ENCODE measurements around the gene GET4. TPM values are rescaled to one million over a fixed set of nuclear protein-coding genes. Genes with fewer than 3 reads are reported as not detected.

GET4 gene
- polyA plus RNA-seq, 1 of the 3 experiments (the other 2 are of a cell fraction) = 63.1 TPM

GRCh38 chr7:849145-849544, 27.2 kb upstream of the GET4 start:
- Histone ChIP-seq H3K4me2 (no peak overlapping the region), H3F3A (replicated peaks; ENCODE audit: insufficient read depth) (no peaks in the 10 kb centered on the region), H3K9me3 (no peaks in the 10 kb centered on the region), H3K27me3 (ENCODE audit: insufficient read depth) (no peaks in the 10 kb centered on the region), H4K20me1 (ENCODE audit: insufficient read depth) (no peaks in the 10 kb centered on the region), H3K4me1 (ENCODE audit: control insufficient read depth in 1 of 2, insufficient read depth in 2 of 2, low read depth in 1 of 2, low read length in 1 of 2) (no peaks in the 10 kb centered on the region), H3K9me2 (no peaks in the 10 kb centered on the region), H3K79me2 (ENCODE audit: insufficient read depth) (peaks cover 61% of the 10 kb centered on the region; the same call in 1 of the 2 replicates), H2AFZ (ENCODE audit: low read depth) (no peak overlapping the region), H3K27ac (ENCODE audit: low read depth in 2 of 2, low read length in 1 of 2) (no peak overlapping the region), H3K4me3 (ENCODE audit: low read depth in 2 of 2, low read length in 1 of 2) (no peak overlapping the region), H3K9ac (no peak overlapping the region), H3K36me3 (replicated peaks in 1 of 2; ENCODE audit: control insufficient read depth in 1 of 2, insufficient read depth in 2 of 2, low read length in 1 of 2) (peaks cover 58 to 69% of the 10 kb centered on the region in 2 experiments)
- WGBS (ENCODE audit: low lambda C conversion rate) = 98% methylated on average over 14 of the region's 14 CpGs
- no peak for DNase-seq
- POLR2A ChIA-PET = no interaction called here
- CTCF ChIA-PET = interaction anchor here (1.0 to 2.2 kb wide), 4 partner anchors 13 to 63 kb away, joined by 4 to 7 read pairs (median 5); no protein-coding TSS in a partner anchor
- TF ChIP-seq RXRA (IDR thresholded peaks at IDR 0.05; ENCODE audit: borderline replicate concordance, low read depth) (no peak), FOSL2 (IDR thresholded peaks at IDR 0.05; ENCODE audit: borderline replicate concordance, low read depth) (no peak), ELF1 (IDR thresholded peaks at IDR 0.05) (no peak), SMC3 (IDR thresholded peaks at IDR 0.05; ENCODE audit: low read depth, low read length) (no peak), RFX5 (IDR thresholded peaks at IDR 0.05; ENCODE audit: low read length) (no peak), NFIC (IDR thresholded peaks at IDR 0.05; ENCODE audit: borderline replicate concordance) (no peak), YY1 (IDR thresholded peaks at IDR 0.05; ENCODE audit: low read depth) (no peak), FOXJ3 (CRISPR knock-in tag; IDR thresholded peaks at IDR 0.05) (no peak), MEF2A (IDR thresholded peaks at IDR 0.05; ENCODE audit: borderline replicate concordance, low read depth) (no peak), POLR2AphosphoS5 (IDR thresholded peaks at IDR 0.05; ENCODE audit: low read depth, low read length) (no peak), TAF1 (IDR thresholded peaks at IDR 0.05; ENCODE audit: borderline replicate concordance, low read depth, low read length) (no peak), TCF12 (IDR thresholded peaks at IDR 0.05) (no peak), EZH2phosphoT487 (IDR thresholded peaks at IDR 0.05; ENCODE audit: borderline replicate concordance, low read depth) (no peak), CHD2 (IDR thresholded peaks at IDR 0.05; ENCODE audit: low read length, partially characterized antibody) (no peak), GATA2 (CRISPR knock-in tag; IDR thresholded peaks at IDR 0.05) (no peak)
- TF ChIP-seq, protein P1, sequence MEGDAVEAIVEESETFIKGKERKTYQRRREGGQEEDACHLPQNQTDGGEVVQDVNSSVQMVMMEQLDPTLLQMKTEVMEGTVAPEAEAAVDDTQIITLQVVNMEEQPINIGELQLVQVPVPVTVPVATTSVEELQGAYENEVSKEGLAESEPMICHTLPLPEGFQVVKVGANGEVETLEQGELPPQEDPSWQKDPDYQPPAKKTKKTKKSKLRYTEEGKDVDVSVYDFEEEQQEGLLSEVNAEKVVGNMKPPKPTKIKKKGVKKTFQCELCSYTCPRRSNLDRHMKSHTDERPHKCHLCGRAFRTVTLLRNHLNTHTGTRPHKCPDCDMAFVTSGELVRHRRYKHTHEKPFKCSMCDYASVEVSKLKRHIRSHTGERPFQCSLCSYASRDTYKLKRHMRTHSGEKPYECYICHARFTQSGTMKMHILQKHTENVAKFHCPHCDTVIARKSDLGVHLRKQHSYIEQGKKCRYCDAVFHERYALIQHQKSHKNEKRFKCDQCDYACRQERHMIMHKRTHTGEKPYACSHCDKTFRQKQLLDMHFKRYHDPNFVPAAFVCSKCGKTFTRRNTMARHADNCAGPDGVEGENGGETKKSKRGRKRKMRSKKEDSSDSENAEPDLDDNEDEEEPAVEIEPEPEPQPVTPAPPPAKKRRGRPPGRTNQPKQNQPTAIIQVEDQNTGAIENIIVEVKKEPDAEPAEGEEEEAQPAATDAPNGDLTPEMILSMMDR (IDR thresholded peaks at IDR 0.05) = no peak
- TF ChIP-seq, protein P2, sequence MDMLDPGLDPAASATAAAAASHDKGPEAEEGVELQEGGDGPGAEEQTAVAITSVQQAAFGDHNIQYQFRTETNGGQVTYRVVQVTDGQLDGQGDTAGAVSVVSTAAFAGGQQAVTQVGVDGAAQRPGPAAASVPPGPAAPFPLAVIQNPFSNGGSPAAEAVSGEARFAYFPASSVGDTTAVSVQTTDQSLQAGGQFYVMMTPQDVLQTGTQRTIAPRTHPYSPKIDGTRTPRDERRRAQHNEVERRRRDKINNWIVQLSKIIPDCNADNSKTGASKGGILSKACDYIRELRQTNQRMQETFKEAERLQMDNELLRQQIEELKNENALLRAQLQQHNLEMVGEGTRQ (IDR thresholded peaks at IDR 0.05; ENCODE audit: borderline replicate concordance, low read depth, low read length) = no peak
- TF ChIP-seq, protein P3, sequence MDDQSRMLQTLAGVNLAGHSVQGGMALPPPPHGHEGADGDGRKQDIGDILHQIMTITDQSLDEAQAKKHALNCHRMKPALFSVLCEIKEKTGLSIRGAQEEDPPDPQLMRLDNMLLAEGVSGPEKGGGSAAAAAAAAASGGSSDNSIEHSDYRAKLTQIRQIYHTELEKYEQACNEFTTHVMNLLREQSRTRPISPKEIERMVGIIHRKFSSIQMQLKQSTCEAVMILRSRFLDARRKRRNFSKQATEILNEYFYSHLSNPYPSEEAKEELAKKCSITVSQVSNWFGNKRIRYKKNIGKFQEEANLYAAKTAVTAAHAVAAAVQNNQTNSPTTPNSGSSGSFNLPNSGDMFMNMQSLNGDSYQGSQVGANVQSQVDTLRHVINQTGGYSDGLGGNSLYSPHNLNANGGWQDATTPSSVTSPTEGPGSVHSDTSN (IDR thresholded peaks at IDR 0.05) = no peak
- TF ChIP-seq, protein P4, sequence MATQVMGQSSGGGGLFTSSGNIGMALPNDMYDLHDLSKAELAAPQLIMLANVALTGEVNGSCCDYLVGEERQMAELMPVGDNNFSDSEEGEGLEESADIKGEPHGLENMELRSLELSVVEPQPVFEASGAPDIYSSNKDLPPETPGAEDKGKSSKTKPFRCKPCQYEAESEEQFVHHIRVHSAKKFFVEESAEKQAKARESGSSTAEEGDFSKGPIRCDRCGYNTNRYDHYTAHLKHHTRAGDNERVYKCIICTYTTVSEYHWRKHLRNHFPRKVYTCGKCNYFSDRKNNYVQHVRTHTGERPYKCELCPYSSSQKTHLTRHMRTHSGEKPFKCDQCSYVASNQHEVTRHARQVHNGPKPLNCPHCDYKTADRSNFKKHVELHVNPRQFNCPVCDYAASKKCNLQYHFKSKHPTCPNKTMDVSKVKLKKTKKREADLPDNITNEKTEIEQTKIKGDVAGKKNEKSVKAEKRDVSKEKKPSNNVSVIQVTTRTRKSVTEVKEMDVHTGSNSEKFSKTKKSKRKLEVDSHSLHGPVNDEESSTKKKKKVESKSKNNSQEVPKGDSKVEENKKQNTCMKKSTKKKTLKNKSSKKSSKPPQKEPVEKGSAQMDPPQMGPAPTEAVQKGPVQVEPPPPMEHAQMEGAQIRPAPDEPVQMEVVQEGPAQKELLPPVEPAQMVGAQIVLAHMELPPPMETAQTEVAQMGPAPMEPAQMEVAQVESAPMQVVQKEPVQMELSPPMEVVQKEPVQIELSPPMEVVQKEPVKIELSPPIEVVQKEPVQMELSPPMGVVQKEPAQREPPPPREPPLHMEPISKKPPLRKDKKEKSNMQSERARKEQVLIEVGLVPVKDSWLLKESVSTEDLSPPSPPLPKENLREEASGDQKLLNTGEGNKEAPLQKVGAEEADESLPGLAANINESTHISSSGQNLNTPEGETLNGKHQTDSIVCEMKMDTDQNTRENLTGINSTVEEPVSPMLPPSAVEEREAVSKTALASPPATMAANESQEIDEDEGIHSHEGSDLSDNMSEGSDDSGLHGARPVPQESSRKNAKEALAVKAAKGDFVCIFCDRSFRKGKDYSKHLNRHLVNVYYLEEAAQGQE (IDR thresholded peaks at IDR 0.05; ENCODE audit: low read depth, low read length) = no peak
- TF ChIP-seq, protein P5, sequence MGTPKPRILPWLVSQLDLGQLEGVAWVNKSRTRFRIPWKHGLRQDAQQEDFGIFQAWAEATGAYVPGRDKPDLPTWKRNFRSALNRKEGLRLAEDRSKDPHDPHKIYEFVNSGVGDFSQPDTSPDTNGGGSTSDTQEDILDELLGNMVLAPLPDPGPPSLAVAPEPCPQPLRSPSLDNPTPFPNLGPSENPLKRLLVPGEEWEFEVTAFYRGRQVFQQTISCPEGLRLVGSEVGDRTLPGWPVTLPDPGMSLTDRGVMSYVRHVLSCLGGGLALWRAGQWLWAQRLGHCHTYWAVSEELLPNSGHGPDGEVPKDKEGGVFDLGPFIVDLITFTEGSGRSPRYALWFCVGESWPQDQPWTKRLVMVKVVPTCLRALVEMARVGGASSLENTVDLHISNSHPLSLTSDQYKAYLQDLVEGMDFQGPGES (IDR thresholded peaks at IDR 0.05; ENCODE audit: low read depth, low read length) = no peak
